Glutamatergic neuron (in vitro differentiated cells): ENCODE measurements around the gene RBM23. TPM values are rescaled to one million over a fixed set of nuclear protein-coding genes. Genes with fewer than 3 reads are reported as not detected.

ENCODE experiments used
- DNase-seq: peaks from one replicate; pipeline ENCODE4 v3.0.0; 2022
- H3K27ac Mint-ChIP-seq: one replicate; pipeline ENCODE4 v1.8.0; 2020; ENCODE audit warnings: mild to moderate bottlenecking, mixed read lengths, inconsistent platforms; ENCODE audit not compliant: unreplicated experiment
- H3K27me3 Mint-ChIP-seq: one replicate; pipeline ENCODE4 v1.8.0; 2020; ENCODE audit warnings: mild to moderate bottlenecking, moderate library complexity, mixed read lengths, inconsistent platforms; ENCODE audit not compliant: unreplicated experiment
- H3K36me3 Mint-ChIP-seq: one replicate; pipeline ENCODE4 v1.8.0; 2020; ENCODE audit warnings: mild to moderate bottlenecking, mixed read lengths, inconsistent platforms; ENCODE audit not compliant: unreplicated experiment
- H3K4me1 Mint-ChIP-seq: one replicate; pipeline ENCODE4 v1.8.0; 2020; ENCODE audit warnings: mild to moderate bottlenecking, low read depth, mixed read lengths, inconsistent platforms; ENCODE audit not compliant: unreplicated experiment
- H3K4me3 Mint-ChIP-seq: one replicate; pipeline ENCODE4 v1.8.0; 2020; ENCODE audit warnings: mild to moderate bottlenecking, mixed read lengths, inconsistent platforms; ENCODE audit not compliant: unreplicated experiment
- H3K9me3 Mint-ChIP-seq: one replicate; pipeline ENCODE4 v1.8.0; 2020; ENCODE audit warnings: mild to moderate bottlenecking, moderate library complexity, mixed read lengths, inconsistent platforms; ENCODE audit not compliant: unreplicated experiment
- CTCF ChIP-seq: fragments of 200-600 bp; sonication (generic); IDR thresholded peaks from one replicate; pipeline ENCODE4 v1.5.0; 2021; ENCODE audit not compliant: partially characterized antibody, unreplicated experiment
- total RNA-seq: library from RNA; stranded (reverse); fragmentation: NEBNext Ultra II Directional; extraction: Animal tissue kit (Norgen Biotek cat#: 25700); gene quantifications from one replicate; pipeline ENCODE4 v1.2.1, GENCODE V29; 2021; ENCODE audit not compliant: unreplicated experiment

RBM23 gene
- total RNA-seq, 1 donor from 2014 or later = 70.9 TPM

GRCh38 chr14:22875003-22875747 lies 43.8 kb downstream of the RBM23 start:
- DNase-seq = no peak
- Mint-ChIP-seq H3K36me3 (no peaks in the 10 kb centered on the region), H3K4me3 (no peak overlapping the region), H3K27ac (no peak overlapping the region), H3K4me1 (peaks cover 10% of the 10 kb centered on the region), H3K9me3 (peaks cover 4% of the 10 kb centered on the region), H3K27me3 (peaks cover 8% of the 10 kb centered on the region)
- TF ChIP-seq CTCF = no peak

- H3K4me1 Mint-ChIP-seq = peaks cover 10% of the 10 kb centered on the region
- no peak for DNase-seq
- peaks cover 4% of the 10 kb centered on the region for H3K9me3 Mint-ChIP-seq
- no peaks in the 10 kb centered on the region for H3K36me3 Mint-ChIP-seq
- H3K4me3 Mint-ChIP-seq = peak overlapping the region; percentile 82
- TF ChIP-seq CTCF = peak; percentile 20
- H3K27me3 Mint-ChIP-seq = peaks cover 4% of the 10 kb centered on the region
- peak overlapping the region; percentile 3 for H3K27ac Mint-ChIP-seq
Measured at GRCh38 chr14:22872833-22873520, 46.0 kb downstream of the RBM23 start.

- peaks cover 4% of the 10 kb centered on the region for H3K9me3 Mint-ChIP-seq
- no peaks in the 10 kb centered on the region for H3K36me3 Mint-ChIP-seq
- peak; percentile 93 for TF ChIP-seq CTCF
- H3K4me1 Mint-ChIP-seq = peaks cover 10% of the 10 kb centered on the region
- peak overlapping the region; percentile 3 for H3K27ac Mint-ChIP-seq
- DNase-seq = peak; percentile 85
- H3K27me3 Mint-ChIP-seq = peaks cover 3% of the 10 kb centered on the region
- peak overlapping the region; percentile 82 for H3K4me3 Mint-ChIP-seq
Measured at GRCh38 chr14:22872033-22872832, 46.7 kb downstream of the RBM23 start.

- H3K27me3 Mint-ChIP-seq = peaks cover 3% of the 10 kb centered on the region
- peak within 1 kb of the TSS; percentile 80 for H3K27ac Mint-ChIP-seq
- H3K4me1 Mint-ChIP-seq = peaks cover 10% of the 10 kb centered on the region
- H3K36me3 Mint-ChIP-seq = no peaks in the 10 kb centered on the region
- peak; percentile 89 for DNase-seq
- H3K9me3 Mint-ChIP-seq = peaks cover 4% of the 10 kb centered on the region
- TF ChIP-seq CTCF = no peak
- peak within 1 kb of the TSS; percentile 87 for H3K4me3 Mint-ChIP-seq
Measured at GRCh38 chr14:22871224-22872032, 47.5 kb downstream of the RBM23 start, which contains the start of gene LRP10. Gene LRP10, plus strand, starts transcription at chr14:22871740. Its CDS starts 564 bp downstream, at chr14:22872304.
